HG02884 (cell line): ENCODE measurements around the gene DIRAS1.
"Not testable (repeated sequence)": the region's sequence is repeated elsewhere in the genome, so short reads cannot be mapped to it uniquely, and the experiment has no call there.

ENCODE experiments used
- ATAC-seq: cut with Tn5 transposase; IDR thresholded peaks from one replicate; pipeline ENCODE4 v1.9.1; 2021; ENCODE audit warnings: mild to moderate bottlenecking, moderate library complexity; ENCODE audit not compliant: unreplicated experiment

DIRAS1 gene

GRCh38 chr19:2714102-2714501 lies 7.1 kb downstream of the DIRAS1 start:
- not testable (repeated sequence) for ATAC-seq

- not testable (repeated sequence) for ATAC-seq
These were observed 8.0 kb downstream of the DIRAS1 start for GRCh38 chr19:2713170-2713569.

GRCh38 chr19:2711875-2712205 lies 9.3 kb downstream of the DIRAS1 start:
- no peak for ATAC-seq

- ATAC-seq, result no peak
These were observed 9.8 kb downstream of the DIRAS1 start for GRCh38 chr19:2711172-2711874.

- no peak for ATAC-seq
These were observed 14.9 kb downstream of the DIRAS1 start for GRCh38 chr19:2706251-2706650.

GRCh38 chr19:2703691-2704216 lies 17.4 kb downstream of the DIRAS1 start:
- ATAC-seq, result no peak

GRCh38 chr19:2703077-2703437 lies 18.1 kb downstream of the DIRAS1 start:
- no peak for ATAC-seq

- ATAC-seq, result peak; percentile 54
These were observed 18.7 kb downstream of the DIRAS1 start, which contains the start of gene GNG7 for GRCh38 chr19:2702170-2703076. Gene GNG7 (minus strand): TSS chr19:2702694. CDS start chr19:2520688, 182,006 bp downstream.

GRCh38 chr19:2701361-2702169 lies 19.6 kb downstream of the DIRAS1 start:
- no peak for ATAC-seq

GRCh38 chr19:2700660-2701360 lies 20.4 kb downstream of the DIRAS1 start:
- ATAC-seq, result no peak

- ATAC-seq, result no peak
These were observed 21.6 kb downstream of the DIRAS1 start for GRCh38 chr19:2699413-2700140.

- no peak for ATAC-seq
These were observed 27.0 kb downstream of the DIRAS1 start for GRCh38 chr19:2694196-2694595.

GRCh38 chr19:2693492-2694160 lies 27.5 kb downstream of the DIRAS1 start:
- ATAC-seq, result no peak

GRCh38 chr19:2691951-2692350 lies 29.2 kb downstream of the DIRAS1 start:
- no peak for ATAC-seq

- no peak for ATAC-seq
These were observed 30.3 kb downstream of the DIRAS1 start for GRCh38 chr19:2690856-2691255.

GRCh38 chr19:2686360-2686759 lies 34.8 kb downstream of the DIRAS1 start:
- ATAC-seq, result no peak

- no peak for ATAC-seq
These were observed 35.9 kb downstream of the DIRAS1 start for GRCh38 chr19:2685204-2685704.

- ATAC-seq, result no peak
These were observed 37.7 kb downstream of the DIRAS1 start for GRCh38 chr19:2683430-2684003.

GRCh38 chr19:2680808-2681207 lies 40.4 kb downstream of the DIRAS1 start:
- no peak for ATAC-seq
